Measurements from ENCODE around the gene TMEM134. TPM values are rescaled to one million over a fixed set of nuclear protein-coding genes. Genes with fewer than 3 reads are reported as not detected.

TMEM134 gene
- total RNA-seq, 1 experiment from 2014 or later, result 36.0 TPM

GRCh38 chr11:67484847-67485311 is 15.8 kb upstream of the TMEM134 start:
- ChIA-PET CTCF (no interaction called here), POLR2A (ENCODE audit: low non-redundant PET) (no interaction called here)
- H3K9me3 ChIP-seq (ENCODE audit: low read depth, low read length, poor library complexity, severe bottlenecking), result no peaks in the 10 kb centered on the region
- peaks cover 9% of the 10 kb centered on the region for H3K4me1 ChIP-seq (ENCODE audit: insufficient read depth, low read length, poor library complexity, severe bottlenecking)
- H3K36me3 ChIP-seq (ENCODE audit: insufficient read depth, low read length, poor library complexity, severe bottlenecking), result peaks cover 5% of the 10 kb centered on the region
- H3K4me3 ChIP-seq (ENCODE audit: low read depth, low read length, poor library complexity, severe bottlenecking), result no peak overlapping the region
- intact Hi-C loops (cut with micrococcal nuclease; ENCODE audit: unreplicated experiment), result no loop called here
- H3K27me3 ChIP-seq (replicated peaks; ENCODE audit: insufficient read depth, low read depth, low read length, poor library complexity), result no peaks in the 10 kb centered on the region
- no TSS peak for BruUV-seq (replicated peaks)
- TF ChIP-seq CTCF (conservative IDR thresholded peaks at IDR 0.05; ENCODE audit: low read depth, low read length) (no peak), EZH2 (IDR thresholded peaks at IDR 0.05; ENCODE audit: borderline replicate concordance, low read depth, low read length, poor library complexity, severe bottlenecking) (no peak)
- no peak overlapping the region for H3K27ac ChIP-seq (ENCODE audit: low read depth, low read length, poor library complexity, severe bottlenecking)
- DNase-seq (ENCODE audit: low spot score), result no peak

- intact Hi-C loops (cut with micrococcal nuclease; ENCODE audit: unreplicated experiment), result no loop called here
- Histone ChIP-seq H3K36me3 (ENCODE audit: insufficient read depth, low read length, poor library complexity, severe bottlenecking) (peaks cover under 1% of the 10 kb centered on the region), H3K27me3 (replicated peaks; ENCODE audit: insufficient read depth, low read depth, low read length, poor library complexity) (no peaks in the 10 kb centered on the region), H3K4me3 (ENCODE audit: low read depth, low read length, poor library complexity, severe bottlenecking) (peak overlapping the region; percentile 54), H3K4me1 (ENCODE audit: insufficient read depth, low read length, poor library complexity, severe bottlenecking) (peaks cover 9% of the 10 kb centered on the region), H3K27ac (ENCODE audit: low read depth, low read length, poor library complexity, severe bottlenecking) (no peak overlapping the region), H3K9me3 (ENCODE audit: low read depth, low read length, poor library complexity, severe bottlenecking) (no peaks in the 10 kb centered on the region)
- TF ChIP-seq EZH2 (IDR thresholded peaks at IDR 0.05; ENCODE audit: borderline replicate concordance, low read depth, low read length, poor library complexity, severe bottlenecking) (no peak), CTCF (conservative IDR thresholded peaks at IDR 0.05; ENCODE audit: low read depth, low read length) (no peak)
- CTCF ChIA-PET, result no interaction called here
- no TSS peak for BruUV-seq (replicated peaks)
- DNase-seq (ENCODE audit: low spot score), result no peak
- POLR2A ChIA-PET (ENCODE audit: low non-redundant PET), result no interaction called here
These were observed 15.0 kb upstream of the TMEM134 start for GRCh38 chr11:67483831-67484665.

GRCh38 chr11:67482827-67483798 is 14.1 kb upstream of the TMEM134 start, which contains the start of gene AIP:
TSS of gene AIP (plus strand) at chr11:67483026. CDS start at chr11:67483159, 133 bp downstream.
- intact Hi-C loops (cut with micrococcal nuclease; ENCODE audit: unreplicated experiment), result no loop called here
- Histone ChIP-seq H3K4me3 (ENCODE audit: low read depth, low read length, poor library complexity, severe bottlenecking) (peak within 1 kb of the TSS; percentile 54), H3K4me1 (ENCODE audit: insufficient read depth, low read length, poor library complexity, severe bottlenecking) (peaks cover 9% of the 10 kb centered on the region), H3K27me3 (replicated peaks; ENCODE audit: insufficient read depth, low read depth, low read length, poor library complexity) (no peaks in the 10 kb centered on the region), H3K27ac (ENCODE audit: low read depth, low read length, poor library complexity, severe bottlenecking) (peak within 1 kb of the TSS; percentile 76), H3K36me3 (ENCODE audit: insufficient read depth, low read length, poor library complexity, severe bottlenecking) (no peaks in the 10 kb centered on the region), H3K9me3 (ENCODE audit: low read depth, low read length, poor library complexity, severe bottlenecking) (no peaks in the 10 kb centered on the region)
- DNase-seq (ENCODE audit: low spot score), result peak; percentile 100
- ChIA-PET CTCF (no interaction called here), POLR2A (ENCODE audit: low non-redundant PET) (interaction anchor here (0.6 kb wide), 1 partner anchor 53 kb away, joined by 7 read pairs; no protein-coding TSS in a partner anchor)
- BruUV-seq (replicated peaks), result TSS peak; percentile 73
- TF ChIP-seq EZH2 (IDR thresholded peaks at IDR 0.05; ENCODE audit: borderline replicate concordance, low read depth, low read length, poor library complexity, severe bottlenecking) (no peak), CTCF (conservative IDR thresholded peaks at IDR 0.05; ENCODE audit: low read depth, low read length) (no peak)

Measured in A673 (cell line).